Measurements from ENCODE around the gene SMYD4.
A peak's percentile ranks its signal among the peaks of the same experiment; 100 is the strongest.

Gene SMYD4

GRCh38 chr17:1731194-1731506, 98.6 kb downstream of the SMYD4 start:
- H3K4me3 ChIP-seq = peak overlapping the region; percentile 55
- DNase-seq (ENCODE audit: low spot score) = no peak
- H3K27ac ChIP-seq = peak overlapping the region; percentile 52 to 95
- TF ChIP-seq CTCF (IDR thresholded peaks at IDR 0.05) = no peak

DNA sequence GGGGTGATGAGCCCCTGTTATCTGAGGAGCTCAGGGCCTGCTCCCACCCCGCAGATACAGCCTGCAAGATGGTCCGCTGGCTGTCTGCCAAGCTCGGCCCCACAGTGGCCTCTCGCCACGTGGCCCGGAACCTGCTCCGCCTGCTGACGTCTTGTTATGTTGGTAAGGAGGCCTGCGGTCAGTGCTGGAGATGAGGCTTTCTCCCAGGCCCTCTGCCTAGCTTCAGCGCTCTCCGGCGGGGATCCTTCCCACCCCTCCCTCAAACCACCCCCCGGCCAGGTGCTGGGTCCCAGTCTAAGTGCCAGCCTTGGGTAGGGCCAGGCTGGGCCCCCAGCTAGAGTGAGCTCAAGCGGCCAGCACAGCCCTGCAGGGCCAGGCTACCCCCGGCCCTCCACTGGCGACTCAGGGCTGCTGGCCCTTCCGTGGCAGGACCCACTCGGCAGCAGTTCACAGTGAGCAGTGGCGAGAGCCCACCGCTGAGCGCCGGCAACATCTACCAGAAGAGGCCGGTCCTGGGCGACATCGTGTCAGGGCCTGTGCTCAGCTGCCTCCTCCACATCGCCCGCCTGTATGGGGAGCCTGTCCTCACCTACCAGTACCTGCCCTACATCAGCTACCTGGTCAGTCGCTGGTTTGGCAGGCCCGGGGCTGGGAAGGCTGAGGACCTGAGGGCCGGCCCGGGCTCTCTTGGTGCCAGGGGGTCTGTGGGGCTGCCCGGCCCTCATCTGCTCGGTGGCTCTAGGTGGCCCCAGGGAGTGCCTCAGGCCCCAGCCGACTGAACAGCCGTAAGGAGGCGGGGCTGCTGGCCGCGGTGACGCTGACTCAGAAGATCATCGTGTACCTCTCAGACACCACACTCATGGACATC, 99.1 kb downstream of the SMYD4 start:
- no peak for TF ChIP-seq CTCF (IDR thresholded peaks at IDR 0.05)
- Histone ChIP-seq H3K4me3 (peak overlapping the region; percentile 55), H3K27ac (peak overlapping the region; percentile 52 to 95)
- DNase-seq (ENCODE audit: low spot score) = no peak

DNA sequence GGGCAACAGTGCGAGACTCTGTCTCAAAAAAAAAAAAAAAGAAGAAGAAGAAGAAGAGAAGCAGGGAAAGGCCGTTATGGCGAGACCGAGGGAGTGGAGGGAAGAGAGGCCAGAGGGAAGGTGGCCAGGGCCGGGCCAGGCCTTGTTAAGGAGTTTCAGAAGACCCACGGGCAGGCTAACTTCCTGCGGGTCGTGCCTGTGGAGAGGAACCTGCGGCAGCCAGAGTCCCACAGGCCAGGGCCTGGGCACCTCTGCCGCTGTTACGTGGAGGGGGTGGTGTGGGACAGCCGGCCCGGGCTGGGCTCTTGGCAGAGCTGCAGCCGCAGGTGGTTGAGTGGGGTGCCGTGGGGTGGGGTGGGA, 99.8 kb downstream of the SMYD4 start:
- H3K4me3 ChIP-seq = peak overlapping the region; percentile 55
- TF ChIP-seq CTCF (IDR thresholded peaks at IDR 0.05) = no peak
- no peak for DNase-seq (ENCODE audit: low spot score)
- peak overlapping the region in 1 of 2 donors; percentile 95 for H3K27ac ChIP-seq

Measured in coronary artery (tissue), 2 donors.